HK-2 (cell line): ENCODE measurements around the gene AOPEP.
A peak's percentile ranks its signal among the peaks of the same experiment; 100 is the strongest.

ENCODE experiments used
- DNase-seq: peaks from one replicate; pipeline ENCODE4 v3.0.0-alpha.2; 2018; ENCODE audit not compliant: unreplicated experiment

The AOPEP gene

GRCh38 chr9:95036676-95037075 is 310.2 kb downstream of the AOPEP start:
- no peak for DNase-seq

DNA sequence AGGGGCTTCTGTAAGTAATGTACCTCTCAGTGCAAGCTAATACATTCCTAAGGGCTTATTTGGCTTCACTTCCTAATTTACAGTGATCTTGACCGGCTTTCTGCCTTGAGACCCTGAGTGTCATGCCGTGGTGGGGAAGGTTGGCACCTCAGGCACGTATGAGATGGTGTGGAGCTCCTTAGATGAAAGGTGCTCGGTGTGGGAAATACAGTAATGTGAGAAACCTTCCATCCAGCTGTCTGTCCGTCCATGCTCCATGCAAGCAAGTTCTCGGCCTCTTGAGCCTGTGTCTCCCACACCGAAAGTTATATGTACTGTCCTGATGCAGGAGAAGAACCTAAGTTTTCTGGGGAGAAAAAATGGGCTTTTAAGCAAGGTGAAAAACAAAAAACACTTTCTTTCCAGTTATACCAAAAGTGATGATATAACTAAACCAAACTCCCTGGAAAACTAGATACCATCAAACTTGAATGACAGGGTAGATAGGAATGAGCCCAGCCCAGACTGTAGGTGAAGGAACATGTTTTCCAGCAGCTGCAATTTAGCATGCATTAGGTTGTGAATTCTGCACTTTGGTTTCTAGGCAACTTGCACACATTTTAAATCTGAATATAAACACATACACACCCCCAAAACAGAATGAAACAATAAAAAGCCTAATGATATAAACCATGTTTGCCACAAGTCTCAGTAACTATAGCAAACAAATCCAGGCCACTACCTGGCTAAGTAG is 311.5 kb downstream of the AOPEP start:
- DNase-seq, result no peak

GRCh38 chr9:95038666-95039065 is 312.2 kb downstream of the AOPEP start:
- DNase-seq, result no peak

GRCh38 chr9:95040106-95040505 is 313.6 kb downstream of the AOPEP start:
- DNase-seq, result no peak

- DNase-seq, result no peak
Observed at GRCh38 chr9:95043826-95044225, 317.3 kb downstream of the AOPEP start.

DNA sequence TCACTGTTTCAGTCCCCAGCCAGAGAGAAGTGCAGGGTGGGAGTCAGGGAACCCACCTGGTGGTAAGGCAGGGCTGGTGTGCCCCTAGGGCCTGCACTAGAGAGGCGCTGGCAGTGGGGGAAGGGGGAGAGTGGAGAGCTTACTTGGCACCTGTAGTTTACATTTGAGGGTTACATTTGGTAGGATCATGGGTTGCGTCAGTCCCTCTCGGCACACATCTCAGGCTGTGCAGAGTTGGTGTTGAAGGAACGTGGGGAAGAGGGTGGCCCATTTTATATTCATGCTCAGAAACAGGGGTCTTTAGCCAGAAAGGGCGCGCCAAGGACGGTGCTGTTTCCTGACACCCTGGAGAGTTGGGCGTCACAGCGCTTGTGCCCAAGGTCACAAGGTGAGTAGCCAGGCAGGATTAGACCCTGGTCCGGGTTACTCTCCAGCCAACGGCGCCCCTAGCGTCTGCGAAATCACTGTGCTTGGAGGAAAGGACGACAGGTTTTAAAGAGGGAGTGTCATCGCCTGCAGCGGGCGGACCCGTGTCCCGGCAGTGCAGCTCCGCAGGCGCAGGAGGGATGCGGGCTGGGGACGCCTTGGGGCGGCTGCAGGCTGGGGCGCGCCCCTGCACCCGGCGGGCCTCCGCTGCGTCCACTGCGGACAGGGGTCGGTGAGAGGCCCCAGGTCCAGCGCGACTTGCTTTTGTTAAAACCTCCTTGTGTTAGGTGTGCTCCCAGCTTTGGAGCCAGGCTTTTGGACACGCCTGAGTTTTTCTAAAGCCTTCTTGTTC is 318.4 kb downstream of the AOPEP start:
- DNase-seq, result no peak

DNA sequence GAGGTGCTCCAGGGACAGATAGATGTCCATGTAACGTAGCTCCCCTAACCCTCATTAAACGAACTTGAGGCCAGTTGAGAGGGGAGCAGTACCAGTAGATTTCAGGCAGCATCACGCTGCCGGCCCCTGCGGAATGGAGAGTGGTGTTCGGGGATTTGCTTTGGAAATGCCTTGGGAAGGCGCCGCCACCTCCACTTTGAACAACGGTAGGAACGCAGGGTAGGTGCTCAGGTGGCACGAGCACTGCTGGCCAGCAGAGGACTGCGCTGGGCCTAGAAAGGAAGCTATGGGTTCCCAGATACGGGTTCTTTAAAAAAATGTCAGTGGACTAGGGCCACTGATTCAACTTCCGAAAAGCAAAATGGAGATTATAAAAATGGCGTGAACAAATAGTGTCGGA is 319.3 kb downstream of the AOPEP start:
- no peak for DNase-seq

- DNase-seq, result no peak
Observed at GRCh38 chr9:95047452-95048224, 321.1 kb downstream of the AOPEP start.

DNA sequence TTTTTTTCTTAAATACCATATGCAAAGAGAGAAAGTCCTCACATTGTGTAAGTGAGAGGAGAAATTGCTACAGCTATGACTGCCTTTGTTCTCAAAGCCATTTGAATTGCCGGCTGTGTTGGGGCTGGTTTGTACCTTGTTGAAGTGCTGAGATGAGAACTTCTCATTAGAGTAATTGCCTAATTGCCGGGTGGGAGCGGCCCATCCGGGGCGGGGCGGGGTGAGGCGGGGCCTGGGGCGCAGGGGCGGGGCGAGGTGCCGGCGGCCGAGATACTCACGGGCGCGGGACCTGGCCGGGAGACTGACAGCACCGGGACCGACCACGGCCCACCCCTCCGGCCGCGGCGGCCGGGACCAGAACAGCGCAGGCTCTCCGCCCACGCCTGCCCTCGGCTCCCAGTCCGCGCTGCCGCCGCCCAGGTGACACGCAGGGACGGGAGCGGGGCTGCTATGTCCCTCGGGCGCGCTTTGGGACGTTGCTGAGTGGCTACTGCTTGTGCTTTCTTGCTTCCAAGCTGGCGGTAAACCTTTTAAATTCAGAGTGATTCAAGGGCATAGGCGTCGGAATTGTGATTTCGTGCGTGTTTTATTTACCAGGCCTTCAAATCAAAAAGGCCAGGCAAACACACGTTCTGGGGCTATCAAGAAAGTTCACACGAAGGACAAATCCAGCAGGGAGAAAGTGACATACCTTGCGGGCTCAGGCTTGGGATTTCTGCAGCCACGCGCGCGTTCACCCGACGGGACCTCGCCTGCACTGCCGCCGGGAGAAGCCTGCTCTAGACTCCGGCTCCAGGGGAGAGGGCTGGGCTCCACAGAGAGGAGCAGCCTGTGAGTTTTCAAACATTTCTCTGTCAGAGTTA is 322.0 kb downstream of the AOPEP start:
- peak; percentile 59 for DNase-seq

DNA sequence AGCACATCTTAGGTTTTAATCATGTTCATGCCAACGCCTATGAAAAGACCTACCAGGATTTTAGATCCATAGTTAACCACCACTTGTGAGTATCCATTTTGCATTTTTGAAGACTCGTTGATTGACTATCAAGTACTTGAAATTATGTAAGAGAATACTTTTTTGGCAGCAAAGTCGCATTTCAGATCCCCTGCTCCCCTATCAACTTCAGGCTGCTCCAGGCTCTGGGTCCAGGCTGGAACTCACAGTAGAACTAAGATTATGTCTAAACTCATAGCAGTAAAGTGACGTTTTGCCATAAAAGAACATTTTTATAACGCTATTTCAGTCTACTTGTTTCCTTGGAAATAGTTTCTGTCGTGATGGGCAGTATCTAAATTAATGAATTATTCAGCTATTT is 323.3 kb downstream of the AOPEP start:
- DNase-seq, result no peak

GRCh38 chr9:95053611-95054570 is 327.4 kb downstream of the AOPEP start:
- DNase-seq, result no peak

- no peak for DNase-seq
Observed at GRCh38 chr9:95055334-95055850, 328.9 kb downstream of the AOPEP start.

GRCh38 chr9:95055851-95056551 is 329.5 kb downstream of the AOPEP start:
- DNase-seq, result no peak

DNA sequence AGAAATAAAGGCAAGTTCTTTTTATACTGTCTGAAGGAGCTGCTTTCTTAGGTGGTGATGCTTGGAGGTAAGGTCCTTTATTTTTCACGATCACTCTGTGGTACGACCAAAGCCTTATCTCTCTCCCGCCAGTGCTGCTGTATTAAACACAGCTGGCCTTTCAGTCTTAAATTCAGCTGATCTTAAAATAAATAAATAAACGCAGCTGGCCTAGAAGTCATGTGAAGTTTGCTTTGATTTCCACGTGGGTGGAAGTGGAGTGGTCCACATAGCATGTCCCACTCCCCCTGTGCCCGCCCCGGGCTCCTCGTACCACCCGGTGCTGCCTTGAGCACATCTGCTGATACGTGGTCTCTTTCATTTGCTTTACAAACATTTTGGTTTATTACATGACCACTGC is 330.6 kb downstream of the AOPEP start:
- no peak for DNase-seq

GRCh38 chr9:95058121-95058785 is 331.8 kb downstream of the AOPEP start:
- no peak for DNase-seq

- DNase-seq, result no peak
Observed at GRCh38 chr9:95058795-95059386, 332.4 kb downstream of the AOPEP start.

DNA sequence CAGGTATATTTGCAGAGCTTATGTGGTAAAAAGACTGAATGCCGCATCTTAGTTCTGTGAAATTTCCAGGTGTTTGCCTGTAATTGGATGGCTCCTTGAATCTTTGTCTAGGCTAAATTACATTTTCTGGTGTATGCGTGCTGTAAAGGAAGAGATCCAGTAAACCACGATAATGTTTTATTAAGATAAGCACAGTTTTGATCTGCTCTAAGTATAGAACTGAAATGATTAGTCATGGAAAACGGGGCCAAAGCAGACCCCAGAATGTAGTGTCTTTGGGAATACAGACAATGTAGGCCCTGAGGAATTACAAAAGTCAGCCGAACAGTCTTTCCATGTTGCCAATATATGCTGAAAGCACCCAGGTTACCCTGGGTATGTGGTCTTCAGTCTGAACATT is 333.7 kb downstream of the AOPEP start:
- no peak for DNase-seq

DNA sequence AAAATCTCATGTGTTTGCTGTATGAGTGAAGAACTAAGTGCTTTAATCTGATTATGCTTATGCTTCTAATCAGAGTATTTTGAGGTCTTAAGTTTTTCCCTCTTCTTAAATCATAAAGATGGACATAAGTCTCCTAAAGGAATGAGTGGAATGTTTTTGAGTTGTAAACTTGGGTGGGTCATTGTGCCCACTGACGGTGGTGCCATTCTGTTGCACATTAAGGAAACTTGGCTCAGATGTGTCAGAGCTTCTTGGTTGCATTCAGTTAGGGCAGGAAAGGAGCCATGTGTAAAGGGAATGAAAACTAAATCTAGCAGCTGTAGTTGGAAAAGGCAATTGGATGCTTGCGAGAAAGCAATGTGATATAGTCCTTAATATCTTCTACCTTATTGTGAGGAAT is 334.4 kb downstream of the AOPEP start:
- DNase-seq, result no peak
